BE2C (cell line): ENCODE data around the gene ZNF835. TPM values are rescaled to one million over a fixed set of nuclear protein-coding genes. Genes with fewer than 3 reads are reported as not detected.

Source experiments
- DNase-seq: peaks from one replicate; pipeline ENCODE4 v3.0.0-alpha.2; 2020
- H3K27me3 ChIP-seq: fragments of 250-450 bp; sonication (Bioruptor Pico); 2 replicates; pipeline ENCODE4 v1.5.1; 2020; ENCODE audit warnings: mild to moderate bottlenecking
- H3K36me3 ChIP-seq: fragments of 250-450 bp; sonication (Bioruptor Pico); 2 replicates; pipeline ENCODE4 v1.5.1; 2020; ENCODE audit warnings: mild to moderate bottlenecking
- H3K4me1 ChIP-seq: fragments of 250-450 bp; sonication (Bioruptor Pico); 2 replicates; pipeline ENCODE4 v1.5.1; 2020
- H3K4me3 ChIP-seq: 2 replicates; pipeline ENCODE4 v1.5.1; 2011; ENCODE audit warnings: low read depth, low read length
- H3K9me3 ChIP-seq: fragments of 250-450 bp; sonication (Bioruptor Pico); 2 replicates; pipeline ENCODE4 v1.5.1; 2020
- polyA plus RNA-seq: library from polyadenylated mRNA; unstranded; fragments of >200 nt; gene quantifications from one replicate; pipeline ENCODE4 v1.2.1, GENCODE V29; 2012; ENCODE audit warnings: low read depth, missing spikeins; ENCODE audit not compliant: insufficient read length, insufficient read depth
- TF ChIP-seq, protein P1 (sequence below): IDR thresholded peaks from 2 replicates; pipeline ENCODE4 v1.5.1; 2012; ENCODE audit warnings: mild to moderate bottlenecking, low read depth, low read length

ZNF835 gene
- polyA plus RNA-seq = not detected

DNA sequence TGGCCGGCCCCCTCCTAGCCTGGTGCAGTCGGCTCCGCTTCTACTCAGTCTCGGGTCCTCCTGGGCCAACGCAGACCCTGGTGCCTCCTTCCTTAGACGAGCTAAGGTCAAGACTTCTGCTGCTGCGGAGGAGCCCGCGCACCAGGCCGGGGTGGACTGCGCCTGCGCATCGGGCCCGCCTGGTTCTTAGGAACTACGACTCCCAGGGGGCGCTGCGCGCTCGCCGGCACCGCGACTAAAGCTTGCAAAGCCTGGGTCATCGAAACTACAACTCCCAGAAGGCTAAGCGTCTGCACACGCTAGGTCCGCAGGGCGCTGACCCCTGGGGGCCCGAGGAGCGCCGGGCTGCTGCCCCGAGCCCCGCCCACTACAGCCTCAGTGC is at the start of gene ZNF835:
ZNF835 (minus strand) TSS at position 145 of the 382 bp plus-strand sequence. CDS start 6,559 bp downstream, outside the sequence.
- DNase-seq = no peak
- Histone ChIP-seq H3K4me3 (no peak within 1 kb of the TSS), H3K9me3 (no peaks in the 10 kb centered on the region; the same call in 1 of the 2 replicates), H3K4me1 (no peaks in the 10 kb centered on the region), H3K27me3 (no peaks in the 10 kb centered on the region), H3K36me3 (no peaks in the 10 kb centered on the region)
- TF ChIP-seq, protein P1, sequence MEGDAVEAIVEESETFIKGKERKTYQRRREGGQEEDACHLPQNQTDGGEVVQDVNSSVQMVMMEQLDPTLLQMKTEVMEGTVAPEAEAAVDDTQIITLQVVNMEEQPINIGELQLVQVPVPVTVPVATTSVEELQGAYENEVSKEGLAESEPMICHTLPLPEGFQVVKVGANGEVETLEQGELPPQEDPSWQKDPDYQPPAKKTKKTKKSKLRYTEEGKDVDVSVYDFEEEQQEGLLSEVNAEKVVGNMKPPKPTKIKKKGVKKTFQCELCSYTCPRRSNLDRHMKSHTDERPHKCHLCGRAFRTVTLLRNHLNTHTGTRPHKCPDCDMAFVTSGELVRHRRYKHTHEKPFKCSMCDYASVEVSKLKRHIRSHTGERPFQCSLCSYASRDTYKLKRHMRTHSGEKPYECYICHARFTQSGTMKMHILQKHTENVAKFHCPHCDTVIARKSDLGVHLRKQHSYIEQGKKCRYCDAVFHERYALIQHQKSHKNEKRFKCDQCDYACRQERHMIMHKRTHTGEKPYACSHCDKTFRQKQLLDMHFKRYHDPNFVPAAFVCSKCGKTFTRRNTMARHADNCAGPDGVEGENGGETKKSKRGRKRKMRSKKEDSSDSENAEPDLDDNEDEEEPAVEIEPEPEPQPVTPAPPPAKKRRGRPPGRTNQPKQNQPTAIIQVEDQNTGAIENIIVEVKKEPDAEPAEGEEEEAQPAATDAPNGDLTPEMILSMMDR = no peak

DNA sequence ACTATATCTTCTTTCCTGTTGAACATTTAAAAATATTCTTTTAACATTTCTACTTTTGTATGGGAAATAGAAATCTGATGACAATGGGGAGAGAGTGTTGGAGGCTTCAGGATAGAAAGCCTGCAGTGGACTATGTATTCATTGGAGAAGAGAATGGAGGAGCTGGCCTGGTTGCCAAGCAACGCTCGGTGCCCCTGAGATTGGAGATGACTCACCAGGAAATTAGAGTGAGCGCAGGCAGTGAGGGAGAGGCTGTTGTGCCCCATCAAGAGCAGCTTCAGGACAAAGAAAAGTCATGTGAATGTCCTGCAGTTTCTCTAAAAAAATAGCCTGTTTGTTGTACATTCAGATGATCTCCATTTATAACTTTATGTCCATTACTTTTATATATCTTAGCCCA is 48.7 kb upstream of the ZNF835 start:
- Histone ChIP-seq H3K36me3 (no peaks in the 10 kb centered on the region), H3K4me1 (no peaks in the 10 kb centered on the region), H3K9me3 (no peaks in the 10 kb centered on the region), H3K27me3 (no peaks in the 10 kb centered on the region), H3K4me3 (no peak overlapping the region)
- no peak for DNase-seq
- TF ChIP-seq, protein P1 = no peak

DNA sequence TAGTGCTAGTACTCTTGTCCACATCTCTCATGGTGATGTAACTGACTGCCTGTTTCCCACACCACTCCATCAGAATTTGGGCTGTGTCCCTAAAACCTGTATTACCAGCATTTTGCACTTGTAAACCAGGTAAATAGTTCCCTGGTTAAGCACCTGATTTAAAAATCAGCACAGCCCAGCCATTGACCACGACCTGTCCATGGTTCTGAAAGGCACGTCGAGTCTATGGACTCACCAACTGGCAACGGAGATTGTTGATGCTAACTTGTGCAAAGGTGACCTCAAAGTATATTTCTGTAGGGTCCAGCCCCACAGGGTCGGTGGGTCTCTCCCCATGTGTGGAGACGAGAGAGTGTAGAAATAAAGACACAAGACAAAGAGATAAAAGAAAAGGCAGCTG is 46.7 kb upstream of the ZNF835 start:
- H3K4me1 ChIP-seq = no peaks in the 10 kb centered on the region
- TF ChIP-seq, protein P1 = no peak
- H3K4me3 ChIP-seq = no peak overlapping the region
- H3K36me3 ChIP-seq = no peaks in the 10 kb centered on the region
- no peaks in the 10 kb centered on the region for H3K9me3 ChIP-seq
- DNase-seq = no peak
- no peaks in the 10 kb centered on the region for H3K27me3 ChIP-seq

DNA sequence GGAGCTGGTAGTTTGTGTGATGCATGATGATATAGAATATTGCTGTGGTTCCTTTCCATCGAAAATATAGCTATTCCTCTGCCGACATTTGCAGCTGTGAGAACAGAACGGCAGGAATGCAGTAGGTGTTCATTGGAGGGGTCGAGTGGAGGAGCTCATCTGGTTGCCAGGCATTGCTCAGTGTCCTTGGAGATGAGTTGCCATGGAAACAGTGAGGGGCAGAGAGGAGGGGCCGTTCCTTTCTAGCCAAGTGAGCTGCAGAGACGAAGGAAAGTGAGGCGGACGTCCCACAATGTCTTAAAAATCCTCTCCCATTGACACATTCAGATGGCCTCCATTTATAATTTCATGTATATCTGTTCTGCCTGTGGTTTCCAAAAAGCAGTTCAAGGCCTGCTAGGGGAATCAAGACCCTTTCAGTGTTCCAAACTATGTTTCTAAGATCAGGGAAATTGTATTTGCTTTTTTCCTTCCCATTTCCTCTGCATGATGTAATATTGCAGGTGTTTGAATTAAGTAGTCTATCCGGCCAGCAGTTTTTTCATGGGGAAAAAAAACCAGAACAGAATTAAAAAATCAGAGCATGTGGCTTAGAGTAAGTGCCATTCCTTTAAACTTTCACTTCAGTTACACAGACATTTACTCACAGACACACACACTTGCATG is 41.2 kb upstream of the ZNF835 start:
- H3K9me3 ChIP-seq = no peaks in the 10 kb centered on the region
- H3K4me1 ChIP-seq = no peaks in the 10 kb centered on the region
- no peak for DNase-seq
- no peak overlapping the region for H3K4me3 ChIP-seq
- TF ChIP-seq, protein P1 = no peak
- no peaks in the 10 kb centered on the region for H3K27me3 ChIP-seq
- H3K36me3 ChIP-seq = no peaks in the 10 kb centered on the region

DNA sequence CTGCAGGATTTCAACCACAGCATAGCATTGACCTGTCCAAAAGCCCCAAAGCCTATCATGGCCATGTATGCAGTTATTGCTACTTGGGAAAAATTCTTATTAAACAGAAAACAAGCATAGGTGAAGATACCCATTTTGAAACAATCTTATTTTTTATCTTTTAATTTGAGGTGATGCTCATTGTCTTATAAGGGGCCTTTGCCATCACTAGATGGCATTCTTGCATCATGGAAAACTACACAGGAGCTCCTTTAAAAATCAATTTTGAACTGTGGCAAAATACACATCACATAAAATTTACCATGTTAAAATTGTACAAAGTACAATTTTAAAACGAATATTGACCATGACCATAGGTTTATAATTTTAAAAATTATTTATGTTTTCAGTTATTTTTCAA is 38.9 kb upstream of the ZNF835 start:
- no peak overlapping the region for H3K4me3 ChIP-seq
- DNase-seq = no peak
- TF ChIP-seq, protein P1 = no peak
- no peaks in the 10 kb centered on the region for H3K27me3 ChIP-seq
- H3K9me3 ChIP-seq = no peaks in the 10 kb centered on the region
- H3K36me3 ChIP-seq = no peaks in the 10 kb centered on the region
- H3K4me1 ChIP-seq = no peaks in the 10 kb centered on the region

DNA sequence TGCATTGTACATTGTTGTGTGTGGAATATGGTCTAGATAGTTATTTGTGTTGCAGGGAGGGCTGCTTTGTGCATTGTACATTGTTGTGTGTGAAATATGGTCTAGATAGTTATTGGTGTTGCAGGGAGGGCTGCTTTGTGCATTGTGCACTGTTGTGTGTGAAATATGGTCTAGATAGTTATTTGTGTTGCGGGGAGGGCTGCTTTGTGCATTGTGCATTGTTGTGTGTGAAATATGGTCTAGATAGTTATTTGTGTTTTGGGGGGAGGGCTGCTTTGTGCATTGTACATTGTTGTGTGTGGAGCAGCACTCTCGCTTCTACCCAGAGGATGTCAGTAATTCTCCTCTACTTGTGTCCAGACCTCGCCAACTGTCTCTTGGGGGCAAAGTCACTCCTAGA is 36.3 kb upstream of the ZNF835 start:
- no peaks in the 10 kb centered on the region for H3K27me3 ChIP-seq
- no peaks in the 10 kb centered on the region for H3K9me3 ChIP-seq
- H3K4me1 ChIP-seq = no peaks in the 10 kb centered on the region
- TF ChIP-seq, protein P1 = no peak
- no peak overlapping the region for H3K4me3 ChIP-seq
- DNase-seq = no peak
- no peaks in the 10 kb centered on the region for H3K36me3 ChIP-seq
